HCT116 (cell line): Measurements from ENCODE around the gene PCBP3. TPM values are rescaled to one million over a fixed set of nuclear protein-coding genes. Genes with fewer than 3 reads are reported as not detected.

Source experiments
- ATAC-seq: fragments of 200-7000 bp; cut with Tn5 transposase; 2 replicates; pipeline ENCODE4 v1.9.1; 2020; ENCODE audit warnings: mild to moderate bottlenecking, moderate library complexity
- BruUV-seq: library from RNA; stranded (reverse); fragments of 400-500 nt; replicated peaks from 2 replicates; lab custom pipeline; 2021; lab: Mats Ljungman, UMichigan
- CTCF ChIA-PET: fragments of 300-600 bp; sonication (Branson Sonifier 250); formaldehyde crosslinking; loops from one replicate; lab custom pipeline; 2021; ENCODE audit warnings: antibody characterized with exemption; lab: Charles Lee
- POLR2A ChIA-PET: fragments of 300-600, 350-600 bp; sonication (Branson Sonifier 250); formaldehyde crosslinking; loops from one replicate; lab custom pipeline; 2021; ENCODE audit warnings: antibody characterized with exemption; lab: Charles Lee
- RAD21 ChIA-PET, 2 experiments: fragments of 300-600 bp; sonication (Branson Sonifier 250); formaldehyde crosslinking; loops; one replicate each; lab custom pipeline; 2023; ENCODE audit warnings: low total read pairs in 2 of 2; ENCODE audit not compliant: uncharacterized antibody in 2 of 2, unreplicated experiment in 2 of 2, low non-redundant PET in 1 of 2; lab: Charles Lee
- DNase-seq: peaks from one replicate; pipeline ENCODE4 v3.0.0-alpha.2; 2010; ENCODE audit warnings: low read depth, low spot score
- H2AFZ ChIP-seq: fragments of 200-600 bp; shearing (Covaris generic), sonication (generic); 2 replicates; pipeline ENCODE4 v1.6.1; 2017; ENCODE audit warnings: low read depth, mixed run types, mixed read lengths, antibody characterized with exemption, low read length; ENCODE audit not compliant: poor library complexity, severe bottlenecking
- H3K27ac ChIP-seq: 2 replicates; pipeline ENCODE4 v1.5.1; 2012; ENCODE audit warnings: low read depth, low read length
- H3K27me3 ChIP-seq: fragments of 200-600 bp; sonication (generic); 2 replicates; pipeline ENCODE4 v1.6.1; 2016; ENCODE audit warnings: mixed run types, low read length, mixed read lengths; ENCODE audit not compliant: insufficient read depth
- H3K36me3 ChIP-seq, 2 experiments: fragments of 200-500 bp in 1 of 2; fragments of 200-600 bp in 1 of 2; sonication (Bioruptor generic) in 1 of 2; sonication (generic) in 1 of 2; 2 replicates each; pipeline versions ENCODE4 v1.5.1 to v1.6.1; 2014 to 2016; ENCODE audit warnings: low read length in 2 of 2, inconsistent platforms in 1 of 2, mixed read lengths in 1 of 2, mixed run types in 1 of 2; ENCODE audit not compliant: insufficient read depth in 2 of 2, control insufficient read depth in 1 of 2
- H3K4me1 ChIP-seq, 2 experiments: fragments of 200-600 bp in 1 of 2; sonication (generic) in 1 of 2; 2 replicates each; pipeline versions ENCODE4 v1.5.1 to v1.6.1; 2012 to 2017; ENCODE audit warnings: low read length in 2 of 2, inconsistent platforms in 1 of 2, mild to moderate bottlenecking in 1 of 2, mixed read lengths in 1 of 2, mixed run types in 1 of 2, moderate library complexity in 1 of 2; ENCODE audit not compliant: insufficient read depth in 2 of 2, control insufficient read depth in 1 of 2
- H3K4me2 ChIP-seq: fragments of 200-600 bp; sonication (generic); 2 replicates; pipeline ENCODE4 v1.6.1; 2017; ENCODE audit warnings: mixed run types, low read length, mixed read lengths
- H3K4me3 ChIP-seq, 2 experiments: fragments of 200-600 bp in 1 of 2; sonication (generic) in 1 of 2; replicated peaks in 1 of 2; 2 replicates each; pipeline ENCODE4 v1.5.1; 2011 to 2016; ENCODE audit warnings: low read length in 2 of 2, control low read depth in 1 of 2, low read depth in 1 of 2, mild to moderate bottlenecking in 1 of 2, mixed read lengths in 1 of 2, mixed run types in 1 of 2
- H3K79me2 ChIP-seq: fragments of 200-600 bp; sonication (generic); 2 replicates; pipeline ENCODE4 v1.6.1; 2017; ENCODE audit warnings: mild to moderate bottlenecking, mixed run types, low read length, moderate library complexity, mixed read lengths; ENCODE audit not compliant: insufficient read depth
- H3K9ac ChIP-seq: fragments of 200-600 bp; sonication (generic); 2 replicates; pipeline ENCODE4 v1.6.1; 2016; ENCODE audit warnings: low read length, mixed read lengths
- H3K9me2 ChIP-seq: fragments of 200-600 bp; sonication (generic), shearing (Covaris generic); 2 replicates; pipeline ENCODE4 v1.6.1; 2017; ENCODE audit warnings: mixed run types, mild to moderate bottlenecking, moderate library complexity; ENCODE audit not compliant: insufficient read depth
- H3K9me3 ChIP-seq, 2 experiments: fragments of 200-500 bp in 1 of 2; fragments of 200-600 bp in 1 of 2; sonication (Bioruptor generic) in 1 of 2; sonication (generic) in 1 of 2; 2 replicates each; pipeline ENCODE4 v1.6.1; 2014 to 2017; ENCODE audit warnings: low read length in 2 of 2, mixed read lengths in 2 of 2, inconsistent platforms in 1 of 2, low read depth in 1 of 2, mild to moderate bottlenecking in 1 of 2, mixed run types in 1 of 2, moderate library complexity in 1 of 2; ENCODE audit not compliant: control insufficient read depth in 1 of 2, insufficient read depth in 1 of 2
- H4K20me1 ChIP-seq: fragments of 200-600 bp; sonication (generic), shearing (Covaris generic); 2 replicates; pipeline ENCODE4 v1.6.1; 2017; ENCODE audit warnings: mixed run types, mild to moderate bottlenecking, moderate library complexity; ENCODE audit not compliant: insufficient read depth
- CBX3 ChIP-seq: IDR thresholded peaks from 2 replicates; pipeline ENCODE4 v1.6.1; 2012; ENCODE audit warnings: low read depth
- CEBPB ChIP-seq: IDR thresholded peaks from 2 replicates; pipeline ENCODE4 v1.6.1; 2012; ENCODE audit warnings: low read depth
- ELF1 ChIP-seq: IDR thresholded peaks from 2 replicates; pipeline ENCODE4 v1.6.1; 2012; ENCODE audit warnings: low read depth, borderline replicate concordance
- EZH2 ChIP-seq: fragments of 200-600 bp; sonication (generic); IDR thresholded peaks from 2 replicates; pipeline ENCODE4 v1.6.1; 2017; ENCODE audit warnings: antibody characterized with exemption, mixed run types
- EZH2phosphoT487 ChIP-seq: fragments of 200-600 bp; IDR thresholded peaks from 2 replicates; pipeline ENCODE4 v1.6.1; 2018; ENCODE audit warnings: antibody characterized with exemption, borderline replicate concordance
- POLR2A ChIP-seq: IDR thresholded peaks from 2 replicates; pipeline ENCODE4 v1.7.0; 2011; ENCODE audit warnings: borderline replicate concordance; ENCODE audit not compliant: insufficient read depth, insufficient read length; ENCODE audit errors: extremely low read depth
- POLR2AphosphoS5 ChIP-seq: IDR thresholded peaks from 2 replicates; pipeline ENCODE4 v1.6.1; 2011; ENCODE audit warnings: mild to moderate bottlenecking, low read depth, low read length, moderate library complexity
- RAD21 ChIP-seq: IDR thresholded peaks from 2 replicates; pipeline ENCODE4 v1.6.1; 2012; ENCODE audit warnings: low read depth, mild to moderate bottlenecking
- SIN3A ChIP-seq: IDR thresholded peaks from 2 replicates; pipeline ENCODE4 v1.6.1; 2012; ENCODE audit warnings: low read depth
- SP1 ChIP-seq: IDR thresholded peaks from 2 replicates; pipeline ENCODE4 v1.6.1; 2012; ENCODE audit warnings: low read depth
- SRF ChIP-seq: IDR thresholded peaks from 2 replicates; pipeline ENCODE4 v1.6.1; 2012; ENCODE audit warnings: low read depth
- YY1 ChIP-seq: IDR thresholded peaks from 2 replicates; pipeline ENCODE4 v1.6.1; 2011; ENCODE audit warnings: low read length, low read depth, moderate library complexity, mild to moderate bottlenecking; ENCODE audit not compliant: insufficient replicate concordance; ENCODE audit errors: extremely low read depth
- ZFX ChIP-seq: fragments of 450-650 bp; IDR thresholded peaks from 2 replicates; pipeline ENCODE4 v1.6.1; 2017
- ZNF274 ChIP-seq: fragments of 200-500 bp; sonication (Bioruptor generic); IDR thresholded peaks from 2 replicates; pipeline ENCODE4 v1.6.1; 2014; ENCODE audit warnings: mild to moderate bottlenecking, low read depth, low read length, inconsistent platforms
- intact Hi-C: fragments of 100-400 bp; cut with micrococcal nuclease; formaldehyde crosslinking; loops from 2 replicates; pipeline ENCODE4 v1.10.0; 2022
- total RNA-seq: library from RNA; stranded (reverse); gene quantifications from one replicate; pipeline ENCODE4 v1.2.1, GENCODE V29; 2021; ENCODE audit not compliant: unreplicated experiment
- TF ChIP-seq, protein P1 (sequence below): IDR thresholded peaks from 2 replicates; pipeline ENCODE4 v1.6.1; 2012; ENCODE audit warnings: low read depth
- TF ChIP-seq, protein P2 (sequence below): IDR thresholded peaks from 2 replicates; pipeline ENCODE4 v1.6.1; 2011; ENCODE audit warnings: mild to moderate bottlenecking, low read length, moderate library complexity; ENCODE audit not compliant: insufficient replicate concordance; ENCODE audit errors: extremely low read depth
- TF ChIP-seq, protein P3 (sequence below), 3 experiments: fragments of 200-600 bp in 1 of 3; sonication (generic) in 1 of 3; IDR thresholded peaks in 2 of 3; conservative IDR thresholded peaks in 1 of 3; 2 replicates each; pipeline ENCODE4 v1.5.1; 2012 to 2017; ENCODE audit warnings: low read depth in 2 of 3, low read length in 2 of 3, antibody characterized with exemption in 1 of 3, borderline replicate concordance in 1 of 3, control low read depth in 1 of 3, mild to moderate bottlenecking in 1 of 3, mixed read lengths in 1 of 3, mixed run types in 1 of 3, moderate library complexity in 1 of 3; ENCODE audit not compliant: insufficient read depth in 1 of 3
- TF ChIP-seq, protein P4 (sequence below): IDR thresholded peaks from 2 replicates; pipeline ENCODE4 v1.6.1; 2012

Gene PCBP3
- total RNA-seq, 1 experiment from 2014 or later = 3.1 TPM

DNA sequence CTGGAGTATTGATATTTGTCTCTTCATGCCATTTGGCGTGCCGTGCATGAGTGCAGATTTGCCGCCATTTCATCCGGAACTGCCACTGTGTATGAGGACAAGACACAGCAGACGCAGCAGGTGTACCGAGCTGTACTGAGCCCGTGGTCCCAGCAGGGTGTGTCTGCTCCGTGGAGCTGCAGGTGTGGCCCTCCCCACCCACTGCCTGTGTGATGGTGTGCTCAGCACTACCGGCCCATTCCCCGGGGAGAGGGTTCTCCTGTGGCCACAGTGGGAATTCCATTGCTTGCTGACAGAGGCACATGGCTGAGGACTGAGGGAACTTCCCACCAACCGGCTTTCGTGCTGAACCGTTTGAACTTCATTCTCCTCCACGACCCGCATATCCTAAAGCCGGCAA lies 303.8 kb downstream of the PCBP3 start:
- no peaks in the 10 kb centered on the region for H4K20me1 ChIP-seq
- H3K27me3 ChIP-seq = no peaks in the 10 kb centered on the region
- no peaks in the 10 kb centered on the region for H3K9me2 ChIP-seq
- no peak overlapping the region for H3K9ac ChIP-seq
- TF ChIP-seq EZH2 (no peak), SRF (no peak), CBX3 (no peak), RAD21 (no peak), EZH2phosphoT487 (no peak), SIN3A (no peak), ZFX (no peak), ZNF274 (no peak), YY1 (no peak), POLR2A (no peak), CEBPB (no peak), ELF1 (no peak), SP1 (no peak), POLR2AphosphoS5 (no peak)
- TF ChIP-seq, protein P1, sequence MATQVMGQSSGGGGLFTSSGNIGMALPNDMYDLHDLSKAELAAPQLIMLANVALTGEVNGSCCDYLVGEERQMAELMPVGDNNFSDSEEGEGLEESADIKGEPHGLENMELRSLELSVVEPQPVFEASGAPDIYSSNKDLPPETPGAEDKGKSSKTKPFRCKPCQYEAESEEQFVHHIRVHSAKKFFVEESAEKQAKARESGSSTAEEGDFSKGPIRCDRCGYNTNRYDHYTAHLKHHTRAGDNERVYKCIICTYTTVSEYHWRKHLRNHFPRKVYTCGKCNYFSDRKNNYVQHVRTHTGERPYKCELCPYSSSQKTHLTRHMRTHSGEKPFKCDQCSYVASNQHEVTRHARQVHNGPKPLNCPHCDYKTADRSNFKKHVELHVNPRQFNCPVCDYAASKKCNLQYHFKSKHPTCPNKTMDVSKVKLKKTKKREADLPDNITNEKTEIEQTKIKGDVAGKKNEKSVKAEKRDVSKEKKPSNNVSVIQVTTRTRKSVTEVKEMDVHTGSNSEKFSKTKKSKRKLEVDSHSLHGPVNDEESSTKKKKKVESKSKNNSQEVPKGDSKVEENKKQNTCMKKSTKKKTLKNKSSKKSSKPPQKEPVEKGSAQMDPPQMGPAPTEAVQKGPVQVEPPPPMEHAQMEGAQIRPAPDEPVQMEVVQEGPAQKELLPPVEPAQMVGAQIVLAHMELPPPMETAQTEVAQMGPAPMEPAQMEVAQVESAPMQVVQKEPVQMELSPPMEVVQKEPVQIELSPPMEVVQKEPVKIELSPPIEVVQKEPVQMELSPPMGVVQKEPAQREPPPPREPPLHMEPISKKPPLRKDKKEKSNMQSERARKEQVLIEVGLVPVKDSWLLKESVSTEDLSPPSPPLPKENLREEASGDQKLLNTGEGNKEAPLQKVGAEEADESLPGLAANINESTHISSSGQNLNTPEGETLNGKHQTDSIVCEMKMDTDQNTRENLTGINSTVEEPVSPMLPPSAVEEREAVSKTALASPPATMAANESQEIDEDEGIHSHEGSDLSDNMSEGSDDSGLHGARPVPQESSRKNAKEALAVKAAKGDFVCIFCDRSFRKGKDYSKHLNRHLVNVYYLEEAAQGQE = no peak
- TF ChIP-seq, protein P2, sequence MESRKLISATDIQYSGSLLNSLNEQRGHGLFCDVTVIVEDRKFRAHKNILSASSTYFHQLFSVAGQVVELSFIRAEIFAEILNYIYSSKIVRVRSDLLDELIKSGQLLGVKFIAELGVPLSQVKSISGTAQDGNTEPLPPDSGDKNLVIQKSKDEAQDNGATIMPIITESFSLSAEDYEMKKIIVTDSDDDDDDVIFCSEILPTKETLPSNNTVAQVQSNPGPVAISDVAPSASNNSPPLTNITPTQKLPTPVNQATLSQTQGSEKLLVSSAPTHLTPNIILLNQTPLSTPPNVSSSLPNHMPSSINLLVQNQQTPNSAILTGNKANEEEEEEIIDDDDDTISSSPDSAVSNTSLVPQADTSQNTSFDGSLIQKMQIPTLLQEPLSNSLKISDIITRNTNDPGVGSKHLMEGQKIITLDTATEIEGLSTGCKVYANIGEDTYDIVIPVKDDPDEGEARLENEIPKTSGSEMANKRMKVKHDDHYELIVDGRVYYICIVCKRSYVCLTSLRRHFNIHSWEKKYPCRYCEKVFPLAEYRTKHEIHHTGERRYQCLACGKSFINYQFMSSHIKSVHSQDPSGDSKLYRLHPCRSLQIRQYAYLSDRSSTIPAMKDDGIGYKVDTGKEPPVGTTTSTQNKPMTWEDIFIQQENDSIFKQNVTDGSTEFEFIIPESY = no peak
- TF ChIP-seq, protein P3, sequence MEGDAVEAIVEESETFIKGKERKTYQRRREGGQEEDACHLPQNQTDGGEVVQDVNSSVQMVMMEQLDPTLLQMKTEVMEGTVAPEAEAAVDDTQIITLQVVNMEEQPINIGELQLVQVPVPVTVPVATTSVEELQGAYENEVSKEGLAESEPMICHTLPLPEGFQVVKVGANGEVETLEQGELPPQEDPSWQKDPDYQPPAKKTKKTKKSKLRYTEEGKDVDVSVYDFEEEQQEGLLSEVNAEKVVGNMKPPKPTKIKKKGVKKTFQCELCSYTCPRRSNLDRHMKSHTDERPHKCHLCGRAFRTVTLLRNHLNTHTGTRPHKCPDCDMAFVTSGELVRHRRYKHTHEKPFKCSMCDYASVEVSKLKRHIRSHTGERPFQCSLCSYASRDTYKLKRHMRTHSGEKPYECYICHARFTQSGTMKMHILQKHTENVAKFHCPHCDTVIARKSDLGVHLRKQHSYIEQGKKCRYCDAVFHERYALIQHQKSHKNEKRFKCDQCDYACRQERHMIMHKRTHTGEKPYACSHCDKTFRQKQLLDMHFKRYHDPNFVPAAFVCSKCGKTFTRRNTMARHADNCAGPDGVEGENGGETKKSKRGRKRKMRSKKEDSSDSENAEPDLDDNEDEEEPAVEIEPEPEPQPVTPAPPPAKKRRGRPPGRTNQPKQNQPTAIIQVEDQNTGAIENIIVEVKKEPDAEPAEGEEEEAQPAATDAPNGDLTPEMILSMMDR (IDR thresholded peaks at IDR 0.05 in 2 of 3, conservative IDR thresholded peaks at IDR 0.05 in 1 of 3; ENCODE audit: borderline replicate concordance in 1 of 3, insufficient read depth in 1 of 3, low read depth in 2 of 3, low read length in 2 of 3) = no peak
- TF ChIP-seq, protein P4, sequence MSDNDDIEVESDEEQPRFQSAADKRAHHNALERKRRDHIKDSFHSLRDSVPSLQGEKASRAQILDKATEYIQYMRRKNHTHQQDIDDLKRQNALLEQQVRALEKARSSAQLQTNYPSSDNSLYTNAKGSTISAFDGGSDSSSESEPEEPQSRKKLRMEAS = no peak
- H3K9me3 ChIP-seq = no peaks in the 10 kb centered on the region
- ChIA-PET POLR2A (no interaction called here), RAD21 (no interaction called here), CTCF (no interaction called here)
- no peak overlapping the region for H3K27ac ChIP-seq
- no peaks in the 10 kb centered on the region for H3K36me3 ChIP-seq
- H3K4me2 ChIP-seq = no peak overlapping the region
- intact Hi-C loops = no loop called here
- H3K79me2 ChIP-seq = no peaks in the 10 kb centered on the region
- no TSS peak for BruUV-seq
- H2AFZ ChIP-seq = no peak overlapping the region
- peaks cover 11 to 12% of the 10 kb centered on the region in 2 experiments; a peak in 3 of 4 replicates for H3K4me1 ChIP-seq
- ATAC-seq (no peak), DNase-seq (no peak)
- no peak overlapping the region for H3K4me3 ChIP-seq
